ENCODE data around the gene SPTLC1. TPM values are rescaled to one million over a fixed set of nuclear protein-coding genes. Genes with fewer than 3 reads are reported as not detected.
"Not testable (repeated sequence)": the region's sequence is repeated elsewhere in the genome, so short reads cannot be mapped to it uniquely, and the experiment has no call there.

Gene SPTLC1
- total RNA-seq, 4 donors from 2014 or later = 26.6 to 28.0 (median 26.9) TPM

DNA sequence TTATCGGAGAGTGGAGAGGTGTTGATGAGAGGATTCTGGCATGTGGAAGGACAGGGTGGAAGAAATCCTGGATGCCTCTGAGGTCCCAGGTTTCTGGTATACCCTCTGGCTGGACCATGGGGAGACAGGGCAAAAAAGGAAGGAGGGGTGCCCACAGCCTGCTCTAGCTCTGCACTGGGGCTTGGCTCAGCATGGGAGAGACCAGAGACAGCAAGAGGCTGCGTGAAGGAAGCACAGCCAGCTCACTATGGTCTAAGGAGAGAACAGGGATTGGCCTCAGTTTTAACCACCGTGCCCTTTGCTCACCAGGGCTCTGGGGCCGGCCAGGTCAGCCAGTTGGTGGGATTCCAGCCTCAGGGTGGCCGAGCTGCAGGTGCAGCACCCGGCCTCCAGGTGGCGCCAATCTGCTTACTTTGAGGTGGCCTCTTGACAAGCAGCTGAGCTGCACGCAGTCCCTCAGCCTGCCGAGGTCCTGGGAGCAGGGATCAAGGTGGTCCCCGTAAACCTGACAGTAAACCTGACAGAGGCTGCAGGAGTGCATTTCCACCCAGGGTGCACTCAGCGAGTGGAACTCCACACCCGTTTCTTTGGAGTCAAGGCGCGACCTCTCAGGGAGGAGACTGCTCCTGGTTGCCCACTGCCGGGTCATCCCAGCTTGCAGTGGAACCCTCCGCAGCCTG, 25.0 kb upstream of the SPTLC1 start:
- H3K4me3 ChIP-seq = peak overlapping the region in 3 of 4 donors; percentile 31 to 40 (median 37)
- peaks cover 0 to 8% of the 10 kb centered on the region in 2 donors for H3K4me1 ChIP-seq
- H3K36me3 ChIP-seq = no peaks in the 10 kb centered on the region
- DNase-seq (peak; percentile 44 to 65), ATAC-seq (peak; percentile 34 to 75)
- TF ChIP-seq CTCF (IDR thresholded peaks at IDR 0.05 in 4 of 5, conservative IDR thresholded peaks at IDR 0.05 in 1 of 5) (peak; percentile 47 to 86 (median 77)), POLR2A (IDR thresholded peaks at IDR 0.05) (no peak)
- in situ Hi-C loops (cut with MboI; ENCODE audit: low sequenced_read_pairs in 4 of 4) (loop anchor here (10.0 to 25.0 kb wide), 4 partner anchors 147 to 647 kb away; partner anchors contain the start of gene IARS1 (in 1 of the 4)), intact Hi-C loops (cut with DNase I; ENCODE audit: low total_unique reads) (loop anchor here (1.0 kb wide), 1 partner anchor 494 kb away; no protein-coding TSS in a partner anchor)
- H3K9me3 ChIP-seq = no peaks in the 10 kb centered on the region
- H3K27ac ChIP-seq = no peak overlapping the region
- H3K27me3 ChIP-seq = peaks cover 13 to 24% (median 14%) of the 10 kb centered on the region in 3 donors

DNA sequence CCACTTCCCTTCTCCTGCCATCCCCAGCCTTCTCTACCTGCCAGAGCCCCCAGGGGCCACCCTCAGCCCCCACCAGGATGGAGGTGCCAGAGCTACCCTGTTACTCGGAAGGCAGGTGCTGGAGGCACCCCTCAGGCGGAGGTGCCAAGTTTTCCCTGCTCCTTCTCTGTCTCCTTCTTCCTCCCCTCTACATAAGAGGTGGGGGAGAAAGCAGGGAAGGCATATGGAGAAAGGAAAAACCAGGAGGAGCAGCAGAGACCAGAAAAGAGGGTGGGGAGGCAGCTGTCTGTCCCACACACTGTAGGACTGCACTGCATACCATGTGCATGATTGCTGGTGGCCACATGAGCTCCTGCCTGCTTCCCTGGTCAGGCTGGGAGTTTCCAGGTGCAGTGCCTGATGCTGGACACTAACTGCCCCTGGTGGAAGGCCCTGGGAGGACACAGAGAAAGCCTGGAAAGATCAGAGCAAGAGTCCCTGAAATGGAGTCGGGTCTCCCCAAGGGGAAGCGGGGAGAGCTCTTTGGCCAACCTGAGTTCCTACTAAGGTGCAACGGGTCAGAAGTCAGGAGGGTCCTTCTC, 23.8 kb upstream of the SPTLC1 start:
- ATAC-seq, H3K4me1 ChIP-seq, DNase-seq, H3K27ac ChIP-seq, H3K9me3 ChIP-seq, H3K36me3 ChIP-seq, H3K4me3 ChIP-seq: not testable (repeated sequence)
- peaks cover 13 to 24% (median 14%) of the 10 kb centered on the region in 3 donors for H3K27me3 ChIP-seq
- in situ Hi-C loops (cut with MboI; ENCODE audit: low sequenced_read_pairs in 4 of 4) (loop anchor here in 3 of 4 donors (10.0 to 25.0 kb wide), 4 partner anchors 148 to 648 kb away; partner anchors contain the start of gene IARS1 (in 1 of the 3)), intact Hi-C loops (cut with DNase I; ENCODE audit: low total_unique reads) (loop anchor here (10.0 kb wide), 1 partner anchor 656 kb away; no protein-coding TSS in a partner anchor)

- ATAC-seq = peak in 1 of 2 donors; percentile 34
- Histone ChIP-seq H3K4me3 (no peak overlapping the region), H3K36me3 (no peaks in the 10 kb centered on the region), H3K4me1 (peaks cover 0 to 8% of the 10 kb centered on the region in 2 donors), H3K9me3 (no peaks in the 10 kb centered on the region), H3K27ac (no peak overlapping the region), H3K27me3 (peaks cover 13 to 24% (median 14%) of the 10 kb centered on the region in 3 donors)
- no peak for TF ChIP-seq POLR2A (IDR thresholded peaks at IDR 0.05)
- TF ChIP-seq CTCF (IDR thresholded peaks at IDR 0.05 in 4 of 5, conservative IDR thresholded peaks at IDR 0.05 in 1 of 5) = peak in 4 of 5 experiments; percentile 56 to 85 (median 69)
- in situ Hi-C loops (cut with MboI; ENCODE audit: low sequenced_read_pairs in 4 of 4) (loop anchor here in 3 of 4 donors (10.0 to 25.0 kb wide), 4 partner anchors 149 to 649 kb away; partner anchors contain the start of gene IARS1 (in 1 of the 3)), intact Hi-C loops (cut with DNase I; ENCODE audit: low total_unique reads) (loop anchor here (10.0 kb wide), 1 partner anchor 656 kb away; no protein-coding TSS in a partner anchor)
- no peak for DNase-seq
These were observed 23.1 kb upstream of the SPTLC1 start for GRCh38 chr9:92138157-92138959.

DNA sequence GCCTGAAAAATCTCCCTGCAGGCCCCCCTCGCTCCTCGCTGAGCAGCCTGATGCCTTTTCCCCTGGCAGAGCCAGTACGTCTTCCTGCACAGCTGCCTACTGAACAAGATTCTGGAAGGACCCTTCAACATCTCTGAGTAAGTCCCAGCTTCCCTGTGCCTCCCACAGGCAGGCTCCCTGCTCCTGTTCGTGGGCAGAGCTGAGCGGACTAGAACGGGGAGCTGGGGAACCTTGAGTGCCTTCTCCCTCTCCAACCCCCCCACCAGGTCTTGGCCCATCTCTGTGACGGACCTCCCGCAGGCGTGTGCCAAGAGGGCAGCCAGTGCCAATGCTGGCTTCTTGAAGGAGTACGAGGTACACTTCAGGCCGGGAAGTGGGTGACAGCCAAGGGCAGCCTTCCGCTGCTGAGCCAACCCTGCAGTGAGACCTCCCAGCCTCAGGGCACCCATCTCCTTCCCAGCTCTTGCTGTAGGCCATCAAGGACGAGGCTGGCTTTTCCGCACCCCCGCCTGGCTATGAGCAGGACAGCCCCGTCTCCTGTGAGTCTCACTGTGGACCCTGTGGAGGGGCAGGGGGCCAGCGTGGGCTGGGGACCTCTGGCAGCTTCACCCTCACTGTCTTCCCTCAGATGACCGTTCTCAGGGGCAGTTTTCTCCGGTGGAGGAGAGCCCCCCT, 21.1 kb upstream of the SPTLC1 start:
- DNase-seq = no peak
- H3K36me3 ChIP-seq = no peaks in the 10 kb centered on the region
- H3K4me1 ChIP-seq = peaks cover 0 to 8% of the 10 kb centered on the region in 2 donors
- peaks cover 8 to 10% (median 8%) of the 10 kb centered on the region in 3 donors for H3K27me3 ChIP-seq
- H3K9me3 ChIP-seq = no peaks in the 10 kb centered on the region
- TF ChIP-seq CTCF (IDR thresholded peaks at IDR 0.05 in 4 of 5, conservative IDR thresholded peaks at IDR 0.05 in 1 of 5) = no peak
- TF ChIP-seq POLR2A (IDR thresholded peaks at IDR 0.05) = no peak
- H3K27ac ChIP-seq = no peak overlapping the region
- H3K4me3 ChIP-seq = no peak overlapping the region
- in situ Hi-C loops (cut with MboI; ENCODE audit: low sequenced_read_pairs in 4 of 4) (loop anchor here in 3 of 4 donors (10.0 to 25.0 kb wide), 4 partner anchors 151 to 651 kb away; partner anchors contain the start of gene IARS1 (in 1 of the 3)), intact Hi-C loops (cut with DNase I; ENCODE audit: low total_unique reads) (loop anchor here (10.0 kb wide), 1 partner anchor 658 kb away; no protein-coding TSS in a partner anchor)
- no peak for ATAC-seq
